Adrenal gland (tissue), 5 donors: ENCODE data around the gene KLHL7.

Experiments
- CTCF ChIP-seq, 6 experiments: fragments of 450-650 bp in 4 of 6; fragments of 200-600 bp in 2 of 6; sonication (generic) in 1 of 6; IDR thresholded peaks; 1 replicate in 5 of 6; 2 replicates in 1 of 6; pipeline versions ENCODE4 v1.5.1 to v1.8.0; 2016 to 2021; ENCODE audit warnings: antibody characterized with exemption in 6 of 6, mild to moderate bottlenecking in 2 of 6, moderate library complexity in 1 of 6
- POLR2A ChIP-seq, 2 donors: fragments of 450-650 bp; IDR thresholded peaks; one replicate each; pipeline ENCODE4 v1.6.1; 2017; ENCODE audit warnings: antibody characterized with exemption in 2 of 2, mild to moderate bottlenecking in 2 of 2, moderate library complexity in 1 of 2
- donor health status: DM: no; HTN: no; CAD: no.

GRCh38 chr7:23184291-23184690, 78.7 kb downstream of the KLHL7 start:
- TF ChIP-seq CTCF (IDR thresholded peaks at IDR 0.05): no peak
- TF ChIP-seq POLR2A (IDR thresholded peaks at IDR 0.05): no peak
